Measurements from ENCODE around the gene TCN1. TPM values are rescaled to one million over a fixed set of nuclear protein-coding genes. Genes with fewer than 3 reads are reported as not detected.

Gene TCN1
- total RNA-seq, 2 experiments from 2014 or later: not detected

GRCh38 chr11:59877784-59878183, 11.5 kb upstream of the TCN1 start:
- CTCF ChIA-PET: no interaction called here
- intact Hi-C loops (cut with DNase I, micrococcal nuclease): no loop called here
- no peak for ATAC-seq (ENCODE audit: poor library complexity)

GRCh38 chr11:59877325-59877724, 11.0 kb upstream of the TCN1 start:
- H3K36me3 Mint-ChIP-seq (ENCODE audit: low read depth): no peaks in the 10 kb centered on the region
- Histone ChIP-seq H3K36me3 (ENCODE audit: insufficient read depth, low read length) (no peaks in the 10 kb centered on the region), H3K4me3 (ENCODE audit: low read length) (no peak overlapping the region), H3K9me3 (ENCODE audit: control insufficient read depth in 1 of 2, insufficient read depth in 1 of 2, low read length in 2 of 2) (no peaks in the 10 kb centered on the region), H3K27me3 (ENCODE audit: control insufficient read depth in 1 of 2, insufficient read depth in 2 of 2, low read length in 2 of 2) (no peaks in the 10 kb centered on the region), H3K4me1 (ENCODE audit: insufficient read depth, low read length) (no peaks in the 10 kb centered on the region), H3K27ac (ENCODE audit: low read depth in 1 of 2, low read length in 2 of 2) (no peak overlapping the region)
- ChIA-PET POLR2A (no interaction called here), CTCF (no interaction called here)
- H3K27me3 Mint-ChIP-seq: peaks cover 18% of the 10 kb centered on the region
- intact Hi-C loops (cut with DNase I, micrococcal nuclease): no loop called here
- H3K27ac Mint-ChIP-seq: no peak overlapping the region
- H3K4me3 Mint-ChIP-seq: no peak overlapping the region
- H3K9me3 Mint-ChIP-seq: no peaks in the 10 kb centered on the region
- TF ChIP-seq CTCF (IDR thresholded peaks at IDR 0.05): no peak
- ATAC-seq (ENCODE audit: poor library complexity): no peak
- H3K4me1 Mint-ChIP-seq (ENCODE audit: low read depth): no peaks in the 10 kb centered on the region
- no peak for DNase-seq

More at GRCh38 chr11:59877784-59878183, 11.5 kb upstream of the TCN1 start:
- DNase-seq: no peak
- Mint-ChIP-seq H3K9me3 (no peaks in the 10 kb centered on the region), H3K27me3 (peaks cover 18% of the 10 kb centered on the region), H3K27ac (no peak overlapping the region), H3K4me1 (ENCODE audit: low read depth) (no peaks in the 10 kb centered on the region), H3K36me3 (ENCODE audit: low read depth) (no peaks in the 10 kb centered on the region), H3K4me3 (no peak overlapping the region)
- POLR2A ChIA-PET: no interaction called here
- Histone ChIP-seq H3K36me3 (ENCODE audit: insufficient read depth, low read length) (no peaks in the 10 kb centered on the region), H3K27ac (ENCODE audit: low read depth in 1 of 2, low read length in 2 of 2) (no peak overlapping the region), H3K4me3 (ENCODE audit: low read length) (no peak overlapping the region), H3K9me3 (ENCODE audit: control insufficient read depth in 1 of 2, insufficient read depth in 1 of 2, low read length in 2 of 2) (no peaks in the 10 kb centered on the region), H3K4me1 (ENCODE audit: insufficient read depth, low read length) (no peaks in the 10 kb centered on the region), H3K27me3 (ENCODE audit: control insufficient read depth in 1 of 2, insufficient read depth in 2 of 2, low read length in 2 of 2) (no peaks in the 10 kb centered on the region)
- TF ChIP-seq CTCF (IDR thresholded peaks at IDR 0.05): no peak

GRCh38 chr11:59875856-59876519, 9.7 kb upstream of the TCN1 start:
- CTCF ChIA-PET: no interaction called here
- H3K27me3 ChIP-seq (ENCODE audit: control insufficient read depth in 1 of 2, insufficient read depth in 2 of 2, low read length in 2 of 2): no peaks in the 10 kb centered on the region
- H3K27me3 Mint-ChIP-seq: peaks cover 18% of the 10 kb centered on the region
- DNase-seq (no peak), ATAC-seq (ENCODE audit: poor library complexity) (no peak)
- no peaks in the 10 kb centered on the region for H3K9me3 ChIP-seq (ENCODE audit: control insufficient read depth in 1 of 2, insufficient read depth in 1 of 2, low read length in 2 of 2)
- no peaks in the 10 kb centered on the region for H3K4me1 ChIP-seq (ENCODE audit: insufficient read depth, low read length)
- H3K4me1 Mint-ChIP-seq (ENCODE audit: low read depth): no peaks in the 10 kb centered on the region
- no peaks in the 10 kb centered on the region for H3K36me3 Mint-ChIP-seq (ENCODE audit: low read depth)
- H3K4me3 Mint-ChIP-seq: no peak overlapping the region
- no peaks in the 10 kb centered on the region for H3K36me3 ChIP-seq (ENCODE audit: insufficient read depth, low read length)
- no peak overlapping the region for H3K4me3 ChIP-seq (ENCODE audit: low read length)
- H3K27ac ChIP-seq (ENCODE audit: low read depth in 1 of 2, low read length in 2 of 2): no peak overlapping the region
- intact Hi-C loops (cut with DNase I, micrococcal nuclease): no loop called here
- no peak overlapping the region for H3K27ac Mint-ChIP-seq
- no peak for TF ChIP-seq CTCF (IDR thresholded peaks at IDR 0.05)
- POLR2A ChIA-PET: no interaction called here
- no peaks in the 10 kb centered on the region for H3K9me3 Mint-ChIP-seq
